Neuronal stem cell (in vitro differentiated cells): Measurements from ENCODE around the gene OR52B2.
"Not testable (repeated sequence)": the region's sequence is repeated elsewhere in the genome, so short reads cannot be mapped to it uniquely, and the experiment has no call there.

Experiments used
- DNase-seq: peaks from one replicate; pipeline ENCODE4 v3.0.0-alpha.2; 2013; ENCODE audit warnings: low spot score
- H2AFZ ChIP-seq: one replicate; pipeline ENCODE4 v1.6.1; 2013; ENCODE audit warnings: mild to moderate bottlenecking, low read length, inconsistent platforms
- H2AK5ac ChIP-seq: 2 replicates; pipeline ENCODE4 v1.6.1; 2013; ENCODE audit warnings: low read depth, mild to moderate bottlenecking, inconsistent platforms, low read length, moderate library complexity, mixed read lengths
- H2BK120ac ChIP-seq: 2 replicates; pipeline ENCODE4 v1.6.1; 2013; ENCODE audit warnings: low read depth, mild to moderate bottlenecking, inconsistent platforms, low read length, moderate library complexity, mixed read lengths
- H2BK12ac ChIP-seq: one replicate; pipeline ENCODE4 v1.6.1; 2013; ENCODE audit warnings: low read length, inconsistent platforms
- H2BK15ac ChIP-seq: 2 replicates; pipeline ENCODE4 v1.6.1; 2013; ENCODE audit warnings: mild to moderate bottlenecking, low read length, inconsistent platforms, mixed read lengths
- H2BK5ac ChIP-seq: one replicate; pipeline ENCODE4 v1.6.1; 2013; ENCODE audit warnings: inconsistent platforms, mild to moderate bottlenecking, low read length, moderate library complexity
- H3K14ac ChIP-seq: one replicate; pipeline ENCODE4 v1.6.1; 2013; ENCODE audit warnings: low read length, inconsistent platforms
- H3K18ac ChIP-seq: 2 replicates; pipeline ENCODE4 v1.6.1; 2013; ENCODE audit warnings: low read length, inconsistent platforms
- H3K23ac ChIP-seq: 2 replicates; pipeline ENCODE4 v1.6.1; 2013; ENCODE audit warnings: low read depth, mild to moderate bottlenecking, mixed read lengths, low read length, inconsistent platforms; ENCODE audit not compliant: poor library complexity
- H3K27ac ChIP-seq: replicated peaks from 3 replicates; pipeline ENCODE4 v1.5.1; 2013; ENCODE audit warnings: low read length, inconsistent platforms
- H3K27me3 ChIP-seq, 3 experiments: 2 replicates each; pipeline ENCODE4 v1.6.1; 2013; ENCODE audit warnings: low read length in 3 of 3, mild to moderate bottlenecking in 2 of 3, inconsistent platforms in 1 of 3, low read depth in 1 of 3, mixed read lengths in 1 of 3, moderate library complexity in 1 of 3; ENCODE audit not compliant: control insufficient read depth in 3 of 3, insufficient read depth in 3 of 3
- H3K36me3 ChIP-seq, 2 donors: replicated peaks in 1 of 2; 2 replicates each; pipeline ENCODE4 v1.6.1; 2013; ENCODE audit warnings: low read length in 2 of 2; ENCODE audit not compliant: control insufficient read depth in 2 of 2, insufficient read depth in 2 of 2
- H3K4ac ChIP-seq: 2 replicates; pipeline ENCODE4 v1.6.1; 2013; ENCODE audit warnings: inconsistent platforms, mild to moderate bottlenecking, low read length, moderate library complexity
- H3K4me1 ChIP-seq, 2 donors: 1 replicate in 1 of 2; 2 replicates in 1 of 2; pipeline ENCODE4 v1.6.1; 2013; ENCODE audit warnings: low read length in 2 of 2, low read depth in 1 of 2; ENCODE audit not compliant: control insufficient read depth in 2 of 2, insufficient read depth in 1 of 2
- H3K4me2 ChIP-seq: one replicate; pipeline ENCODE4 v1.6.1; 2013; ENCODE audit warnings: mild to moderate bottlenecking, low read length, inconsistent platforms; ENCODE audit not compliant: insufficient read depth, poor library complexity, severe bottlenecking
- H3K4me3 ChIP-seq, 2 donors: 2 replicates each; pipeline ENCODE4 v1.5.1; 2013; ENCODE audit warnings: low read length in 2 of 2, mild to moderate bottlenecking in 2 of 2, inconsistent platforms in 1 of 2, moderate library complexity in 1 of 2
- H3K79me1 ChIP-seq: one replicate; pipeline ENCODE4 v1.6.1; 2013; ENCODE audit warnings: low read depth, mild to moderate bottlenecking, inconsistent platforms, low read length, moderate library complexity
- H3K9ac ChIP-seq: one replicate; pipeline ENCODE4 v1.6.1; 2013; ENCODE audit warnings: mild to moderate bottlenecking, low read depth, low read length, inconsistent platforms; ENCODE audit not compliant: poor library complexity
- H3K9me3 ChIP-seq, 2 donors: replicated peaks in 1 of 2; 2 replicates each; pipeline versions ENCODE3 to v1.6.1; 2013; ENCODE audit warnings: low read length in 2 of 2, mild to moderate bottlenecking in 2 of 2, inconsistent platforms in 1 of 2, low read depth in 1 of 2, mixed read lengths in 1 of 2, moderate library complexity in 1 of 2; ENCODE audit not compliant: control insufficient read depth in 2 of 2, insufficient read depth in 1 of 2
- H4K8ac ChIP-seq: one replicate; pipeline ENCODE4 v1.6.1; 2013; ENCODE audit warnings: low read depth, mild to moderate bottlenecking, inconsistent platforms, low read length, moderate library complexity
- H4K91ac ChIP-seq: one replicate; pipeline ENCODE4 v1.6.1; 2013; ENCODE audit warnings: low read length, low read depth, mild to moderate bottlenecking, inconsistent platforms; ENCODE audit not compliant: poor library complexity
- WGBS, 2 donors: extraction: QIAGEN DNeasy Blood & Tissue Kit; methylation state at CpG; one replicate each; pipeline ENCODE4 v1.1.7; 2013; ENCODE audit warnings: missing lambda C conversion rate in 2 of 2, mixed read lengths in 1 of 2; ENCODE audit not compliant: insufficient read length in 2 of 2, insufficient replicate concordance in 1 of 2; ENCODE audit errors: extremely low coverage in 2 of 2; 5-methylcytosine and 5-hydroxymethylcytosine counted together

Gene OR52B2

DNA sequence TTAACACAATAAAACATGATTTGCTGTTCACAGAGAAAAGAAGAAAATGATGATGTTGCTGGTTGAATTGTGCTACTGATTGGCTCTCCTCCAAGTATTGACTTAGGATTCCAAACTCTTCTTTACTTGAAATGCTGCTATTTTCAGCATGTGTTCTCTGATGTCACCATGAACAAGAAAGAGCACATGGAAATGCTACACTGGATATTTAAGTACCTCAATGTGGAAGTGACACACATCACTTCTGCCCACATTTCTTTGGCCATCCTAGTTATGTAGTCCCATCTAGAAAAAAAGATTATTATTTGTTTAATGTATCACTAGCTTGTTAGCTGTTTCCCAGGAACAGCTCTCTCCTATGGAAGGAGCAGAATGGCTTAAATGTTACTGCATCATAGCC, 27.2 kb downstream of the OR52B2 start:
- no peaks in the 10 kb centered on the region for H3K79me1 ChIP-seq
- H2AK5ac ChIP-seq = no peak overlapping the region
- H3K18ac ChIP-seq = no peak overlapping the region
- no peak overlapping the region for H3K4me3 ChIP-seq
- H3K9ac ChIP-seq = no peak overlapping the region
- H3K23ac ChIP-seq = no peak overlapping the region
- H2AFZ ChIP-seq = peak overlapping the region; percentile 76
- H2BK5ac ChIP-seq = no peak overlapping the region
- H3K9me3 ChIP-seq = no peaks in the 10 kb centered on the region
- H3K4ac ChIP-seq = no peak overlapping the region
- no peak overlapping the region for H2BK120ac ChIP-seq
- no peaks in the 10 kb centered on the region for H3K4me1 ChIP-seq
- H2BK15ac ChIP-seq = no peak overlapping the region
- no peak overlapping the region for H4K91ac ChIP-seq
- no peak overlapping the region for H2BK12ac ChIP-seq
- H3K14ac ChIP-seq = no peak overlapping the region
- no peak for DNase-seq
- H4K8ac ChIP-seq = no peak overlapping the region
- H3K27ac ChIP-seq = no peak overlapping the region
- H3K36me3 ChIP-seq = no peaks in the 10 kb centered on the region
- peaks cover 0 to 8% (median 0%) of the 10 kb centered on the region in 3 experiments for H3K27me3 ChIP-seq
- H3K4me2 ChIP-seq = no peak overlapping the region

DNA sequence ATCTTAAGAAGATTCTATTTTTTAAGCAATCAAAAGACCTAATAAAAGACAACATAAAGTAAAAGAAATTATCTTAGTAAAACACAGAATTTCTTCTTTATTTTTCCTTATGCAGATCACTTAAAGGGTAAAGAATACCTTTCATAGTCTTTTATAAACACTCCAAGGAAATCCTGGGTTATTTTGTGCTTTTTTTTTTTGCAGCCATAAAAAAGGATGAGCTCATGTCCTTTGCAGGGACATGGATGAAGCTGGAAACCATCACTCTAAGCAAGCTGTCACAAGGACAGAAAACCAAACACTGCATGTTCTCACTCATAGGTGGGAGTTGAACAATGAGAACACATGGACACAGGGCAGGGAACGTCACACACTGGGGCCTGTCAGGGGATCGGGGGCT, 34.2 kb downstream of the OR52B2 start:
- not testable (repeated sequence) for H3K9me3 ChIP-seq, H2BK12ac ChIP-seq, H3K4me2 ChIP-seq, H2AK5ac ChIP-seq, H3K36me3 ChIP-seq, H4K91ac ChIP-seq, H3K4me3 ChIP-seq, H2BK15ac ChIP-seq, H3K4me1 ChIP-seq, H3K27me3 ChIP-seq, H3K14ac ChIP-seq, H3K18ac ChIP-seq, H2BK120ac ChIP-seq, H3K9ac ChIP-seq, H4K8ac ChIP-seq, H2AFZ ChIP-seq, H3K23ac ChIP-seq, H3K27ac ChIP-seq, H2BK5ac ChIP-seq, H3K79me1 ChIP-seq, DNase-seq, H3K4ac ChIP-seq
- no CpG with 5 or more reads among the region's 2 CpGs for WGBS, 2 donors

DNA sequence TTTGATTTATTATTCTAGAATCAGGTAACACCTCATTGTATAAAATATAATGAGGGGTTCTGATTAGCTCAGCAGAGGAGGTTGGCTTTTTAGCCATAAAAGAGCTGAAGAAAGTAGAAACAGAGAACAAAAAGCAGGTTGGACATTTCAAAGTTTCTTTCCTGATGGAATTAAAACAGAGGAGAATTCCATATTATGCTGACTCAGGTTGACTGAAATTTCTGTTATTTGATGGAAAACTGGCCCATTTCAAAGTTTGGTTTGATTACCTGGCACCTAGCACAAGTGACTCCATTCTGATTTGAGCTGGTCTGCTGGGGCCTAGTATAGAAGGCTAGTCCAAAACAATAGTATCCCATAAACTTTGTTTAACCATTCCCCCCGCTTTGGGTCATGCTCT, 37.7 kb downstream of the OR52B2 start:
- Histone ChIP-seq H4K8ac (no peak overlapping the region), H3K79me1 (no peaks in the 10 kb centered on the region), H3K36me3 (no peaks in the 10 kb centered on the region), H3K18ac (no peak overlapping the region), H2BK120ac (no peak overlapping the region), H2AK5ac (no peak overlapping the region), H3K9ac (no peak overlapping the region), H3K27ac (no peak overlapping the region), H3K4me2 (no peak overlapping the region), H3K4me1 (no peaks in the 10 kb centered on the region), H3K27me3 (no peaks in the 10 kb centered on the region), H3K23ac (no peak overlapping the region), H3K14ac (no peak overlapping the region), H3K4me3 (no peak overlapping the region), H3K9me3 (no peaks in the 10 kb centered on the region), H2AFZ (no peak overlapping the region), H2BK15ac (no peak overlapping the region), H2BK12ac (no peak overlapping the region), H2BK5ac (no peak overlapping the region), H4K91ac (no peak overlapping the region), H3K4ac (no peak overlapping the region)
- DNase-seq = no peak
- no CpG with 5 or more reads among the region's 1 CpG for WGBS, 2 donors

DNA sequence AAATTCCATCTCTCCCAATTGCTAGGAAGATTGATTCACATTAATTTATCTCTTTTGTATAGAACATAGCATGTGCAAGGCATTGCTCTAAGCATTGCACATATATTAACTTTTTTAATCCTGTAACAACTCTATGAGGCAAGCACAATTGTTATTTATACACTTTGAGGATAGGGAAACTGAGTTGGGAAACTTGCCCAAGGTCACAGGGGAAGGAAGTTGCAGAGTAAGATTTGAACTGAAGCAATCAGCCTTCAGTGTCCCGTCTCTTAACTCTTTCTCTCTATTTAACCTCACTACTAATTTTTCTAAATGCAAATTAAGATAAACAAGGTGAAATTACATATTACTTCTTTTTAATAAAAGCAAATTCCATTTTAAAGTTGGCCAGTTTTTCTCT, 40.5 kb downstream of the OR52B2 start:
- Histone ChIP-seq H4K91ac (no peak overlapping the region), H3K23ac (no peak overlapping the region), H3K79me1 (no peaks in the 10 kb centered on the region), H2BK120ac (no peak overlapping the region), H2BK12ac (no peak overlapping the region), H3K36me3 (no peaks in the 10 kb centered on the region), H2AK5ac (no peak overlapping the region), H3K27ac (no peak overlapping the region), H2BK15ac (no peak overlapping the region), H3K9ac (no peak overlapping the region), H2AFZ (no peak overlapping the region), H3K14ac (no peak overlapping the region), H3K4me1 (no peaks in the 10 kb centered on the region), H4K8ac (no peak overlapping the region), H3K4me2 (no peak overlapping the region), H3K27me3 (no peaks in the 10 kb centered on the region), H2BK5ac (no peak overlapping the region), H3K18ac (no peak overlapping the region), H3K4ac (no peak overlapping the region), H3K9me3 (no peaks in the 10 kb centered on the region), H3K4me3 (no peak overlapping the region)
- WGBS, 2 donors = no CpG with 5 or more reads among the region's 1 CpG
- no peak for DNase-seq
